GM10847 (cell line): ENCODE results near the gene RASL12.

ENCODE experiments used
- POLR2A ChIP-seq: IDR thresholded peaks from 2 replicates; pipeline ENCODE4 v1.6.1; 2011; ENCODE audit not compliant: insufficient read length; ENCODE audit errors: extremely low read depth

Gene RASL12

GRCh38 chr15:65028921-65029735 lies 38.7 kb downstream of the RASL12 start, which contains the start of gene MTFMT:
MTFMT (minus strand) TSS chr15:65029639; CDS start chr15:65029613, 26 bp downstream.
- peak; percentile 86 for TF ChIP-seq POLR2A

- TF ChIP-seq POLR2A: no peak
Observed at GRCh38 chr15:65028338-65028737, 39.5 kb downstream of the RASL12 start.

- no peak for TF ChIP-seq POLR2A
Observed at GRCh38 chr15:65027593-65027992, 40.2 kb downstream of the RASL12 start.

- no peak for TF ChIP-seq POLR2A
Observed at GRCh38 chr15:65026756-65027155, 41.0 kb downstream of the RASL12 start.

DNA sequence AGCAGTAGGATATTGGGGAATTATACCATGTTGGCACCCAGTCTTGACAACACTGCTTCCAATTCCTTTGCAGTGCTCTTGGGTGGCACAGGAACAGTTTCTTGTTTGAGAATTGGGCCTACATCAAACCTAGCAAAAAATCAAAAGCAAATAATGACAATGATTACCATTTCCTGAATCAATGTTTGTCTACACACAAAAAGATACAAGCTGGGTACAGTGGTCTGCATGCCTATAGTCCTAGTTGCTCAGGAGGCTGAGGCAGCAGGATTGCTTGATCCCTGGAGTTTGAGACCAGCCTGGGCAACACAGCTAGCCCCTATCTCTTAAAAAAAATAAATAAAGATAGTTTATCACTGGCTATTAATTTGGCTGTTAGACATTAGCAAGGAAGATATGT lies 46.3 kb downstream of the RASL12 start:
- TF ChIP-seq POLR2A: no peak

GRCh38 chr15:65020419-65020818 lies 47.4 kb downstream of the RASL12 start:
- no peak for TF ChIP-seq POLR2A

GRCh38 chr15:65008983-65009382 lies 58.8 kb downstream of the RASL12 start:
- TF ChIP-seq POLR2A: no peak

DNA sequence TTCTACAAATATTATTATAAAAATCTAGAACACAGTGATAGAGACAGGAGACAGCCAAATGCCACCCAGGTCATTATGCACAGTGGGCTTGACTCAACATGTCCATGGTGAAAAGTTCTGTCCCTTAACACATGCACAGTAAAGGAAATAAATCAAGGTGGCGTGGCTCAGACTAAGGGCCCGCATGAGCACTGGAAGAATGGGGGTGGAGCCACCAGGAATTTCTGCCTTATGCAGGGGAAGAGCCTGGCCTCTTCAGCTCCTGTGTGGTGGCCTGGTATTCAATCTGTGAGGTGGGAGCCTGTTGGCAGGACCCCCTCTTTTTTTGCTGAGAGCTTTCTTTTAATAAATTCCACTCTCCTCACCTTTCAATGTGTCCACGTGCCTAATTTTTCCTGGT lies 60.9 kb downstream of the RASL12 start:
- no peak for TF ChIP-seq POLR2A

GRCh38 chr15:65004993-65005392 lies 62.8 kb downstream of the RASL12 start:
- TF ChIP-seq POLR2A: no peak
